ENCODE results near the gene AXIN2.
"Not testable (repeated sequence)": the region's sequence is repeated elsewhere in the genome, so short reads cannot be mapped to it uniquely, and the experiment has no call there.

The AXIN2 gene

DNA sequence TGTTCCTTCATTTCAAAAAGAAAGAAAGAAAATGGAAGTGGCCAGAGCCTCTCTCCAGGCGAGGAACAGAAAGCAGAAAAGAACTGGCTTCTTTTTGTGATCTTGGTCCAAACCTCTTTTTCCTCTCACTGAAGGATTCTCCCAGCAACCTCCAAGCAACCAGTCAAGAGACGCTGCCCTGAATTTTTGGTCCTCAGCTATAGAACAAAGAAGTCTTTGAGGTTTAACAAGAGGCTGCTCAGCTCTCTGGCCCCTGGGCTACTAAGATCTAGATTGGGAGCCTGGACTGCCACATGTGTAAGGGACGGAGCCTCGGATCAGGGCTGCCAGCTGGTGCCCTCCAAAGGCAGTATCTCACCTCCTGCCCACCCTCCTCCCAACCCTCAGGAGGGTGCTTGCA is 62.6 kb downstream of the AXIN2 start:
- Mint-ChIP-seq H3K27me3 (peaks cover 18% of the 10 kb centered on the region), H3K27ac (no peak overlapping the region), H3K4me1 (peaks cover 14% of the 10 kb centered on the region), H3K9me3 (no peaks in the 10 kb centered on the region), H3K4me3 (no peak overlapping the region)
- no peak for ATAC-seq
- no peak for DNase-seq

DNA sequence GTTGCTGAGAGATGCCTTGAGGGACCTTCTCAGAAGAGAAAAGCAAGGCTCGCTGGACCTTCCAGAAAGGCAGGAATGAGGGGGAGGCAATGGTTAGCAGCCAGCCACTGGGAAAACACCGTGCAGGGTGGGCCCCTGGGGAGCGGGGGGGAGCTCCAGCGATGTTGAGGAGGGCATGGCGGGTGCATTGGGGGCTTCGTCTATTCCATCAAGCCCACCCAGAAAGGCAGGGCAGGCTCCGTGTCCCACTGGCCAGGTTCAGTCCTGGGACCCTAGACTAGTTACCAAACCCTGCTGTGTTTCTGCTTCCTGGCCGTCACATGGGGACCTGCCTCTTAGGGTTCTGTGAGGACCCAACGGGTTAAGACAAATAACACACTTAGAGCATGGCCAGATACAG is 64.6 kb downstream of the AXIN2 start:
- H3K4me3 Mint-ChIP-seq, result no peak overlapping the region
- H3K4me1 Mint-ChIP-seq, result peaks cover 14% of the 10 kb centered on the region
- peaks cover 18% of the 10 kb centered on the region for H3K27me3 Mint-ChIP-seq
- DNase-seq, result no peak
- H3K27ac Mint-ChIP-seq, result no peak overlapping the region
- H3K9me3 Mint-ChIP-seq, result no peaks in the 10 kb centered on the region
- ATAC-seq, result no peak

DNA sequence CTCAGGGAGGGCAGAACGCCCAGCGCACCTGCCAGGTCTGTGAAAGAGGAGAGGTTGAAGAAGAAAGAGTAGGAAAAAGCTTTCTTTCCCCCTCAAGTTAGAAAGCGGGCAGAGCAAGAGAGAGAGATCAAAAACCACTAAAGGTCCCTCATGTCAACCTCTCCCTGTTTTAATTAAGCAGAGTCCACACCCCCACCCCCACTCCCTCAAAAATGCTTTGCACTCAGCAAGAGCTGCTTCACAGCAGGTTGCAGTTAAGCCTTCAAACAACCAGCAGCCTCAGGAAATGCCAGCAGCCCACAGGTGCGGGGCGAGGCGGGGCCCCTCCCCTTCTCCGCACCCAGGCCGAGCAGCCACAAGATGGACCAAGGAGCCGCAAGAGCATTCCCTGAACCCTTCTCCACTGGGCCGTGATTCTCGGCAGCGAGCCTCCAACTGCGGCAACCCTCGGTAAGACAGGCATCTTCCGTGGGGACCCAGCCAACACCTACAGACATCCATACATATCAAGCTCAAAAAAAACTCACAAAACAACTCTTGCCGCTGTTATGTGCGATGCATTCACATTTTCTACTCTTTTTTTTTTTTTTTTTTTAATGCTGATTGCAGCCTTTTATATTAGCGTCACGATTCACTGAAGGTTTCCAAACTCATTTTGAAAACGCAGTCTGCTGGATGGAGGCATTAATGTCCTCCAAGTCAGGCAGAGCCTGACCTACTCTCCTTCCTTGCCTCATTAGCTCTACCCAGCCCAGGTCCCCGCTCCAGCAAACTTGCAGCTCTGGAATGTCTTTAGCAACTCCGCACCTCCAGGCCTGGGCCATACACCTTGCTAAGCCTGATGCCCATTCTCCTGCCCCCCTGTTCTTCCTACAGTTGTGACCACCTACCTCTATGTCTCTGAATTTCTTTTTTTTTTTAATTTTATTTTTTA is 66.1 kb downstream of the AXIN2 start:
- no peak overlapping the region for H3K27ac Mint-ChIP-seq
- H3K9me3 Mint-ChIP-seq, result no peaks in the 10 kb centered on the region
- peak overlapping the region; percentile 10 to 42 for H3K4me3 Mint-ChIP-seq
- DNase-seq (peak in 1 of 2 donors; percentile 5), ATAC-seq (no peak)
- H3K27me3 Mint-ChIP-seq, result peaks cover 18% of the 10 kb centered on the region
- peaks cover 14% of the 10 kb centered on the region for H3K4me1 Mint-ChIP-seq

DNA sequence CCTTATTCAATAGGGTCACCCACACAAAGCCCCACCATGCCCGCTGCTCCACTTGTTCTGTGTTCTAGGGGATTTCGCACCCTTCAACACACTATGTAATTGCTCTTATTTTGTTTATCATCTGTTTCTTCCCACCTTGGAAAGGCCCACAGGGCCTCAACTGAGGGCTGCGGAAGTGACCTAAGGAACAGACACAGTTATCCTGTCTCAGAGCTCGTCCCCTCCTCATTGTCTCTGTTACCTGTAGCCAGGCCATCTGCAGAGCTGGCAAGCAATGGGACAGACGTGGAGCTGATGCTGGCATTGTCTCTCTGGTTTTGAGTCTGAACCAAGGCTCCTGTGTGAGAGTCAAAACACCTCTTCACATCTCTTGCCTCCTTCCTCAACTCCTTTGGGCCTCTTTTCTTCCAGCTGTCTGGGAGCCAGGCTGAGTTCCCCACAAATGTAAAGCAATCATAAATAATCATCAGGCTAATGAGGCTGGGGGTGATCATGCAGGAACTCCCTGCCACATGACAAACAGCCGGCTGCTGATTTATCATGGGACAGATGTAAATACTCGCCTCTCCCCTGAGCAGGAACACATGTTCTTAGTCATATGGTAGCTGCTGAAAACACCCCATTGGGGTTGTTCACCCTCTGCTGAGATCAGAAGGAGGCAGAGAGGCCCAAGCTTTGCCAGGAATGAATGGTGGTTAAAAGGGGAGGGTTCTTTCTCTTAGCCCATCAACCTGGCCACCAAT is 71.9 kb downstream of the AXIN2 start:
- Mint-ChIP-seq H3K27ac (peak overlapping the region in 1 of 2 donors; percentile 9), H3K4me1 (no peaks in the 10 kb centered on the region), H3K4me3 (no peak overlapping the region), H3K9me3 (no peaks in the 10 kb centered on the region), H3K27me3 (peaks cover 11% of the 10 kb centered on the region)
- ATAC-seq (no peak), DNase-seq (no peak)

DNA sequence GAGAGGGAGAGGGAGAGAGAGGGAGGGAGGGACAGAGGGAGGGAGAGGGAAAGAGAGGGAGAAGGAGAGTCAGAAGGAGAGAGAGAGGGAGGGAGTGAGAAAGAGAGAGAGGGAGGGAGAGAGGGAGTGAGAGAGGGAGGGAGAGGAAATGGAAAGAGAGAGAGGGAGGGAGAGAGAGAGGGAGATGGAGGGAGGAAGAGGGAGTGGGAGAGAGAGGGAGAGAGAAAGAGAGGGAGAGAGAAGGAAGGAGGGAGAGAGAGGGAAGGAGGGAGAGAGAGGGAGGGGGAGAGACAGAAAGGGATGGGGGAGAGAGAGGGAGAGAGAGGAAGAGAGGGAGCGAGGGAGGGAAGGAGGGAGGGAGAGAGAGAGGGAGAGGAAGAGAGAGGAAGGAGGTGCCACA is 72.8 kb downstream of the AXIN2 start:
- peak overlapping the region in 1 of 2 donors; percentile 5 for H3K27ac Mint-ChIP-seq
- no peak overlapping the region for H3K4me3 Mint-ChIP-seq
- no peaks in the 10 kb centered on the region for H3K9me3 Mint-ChIP-seq
- ATAC-seq, result no peak
- no peak for DNase-seq
- peaks cover 11% of the 10 kb centered on the region for H3K27me3 Mint-ChIP-seq
- H3K4me1 Mint-ChIP-seq, result no peaks in the 10 kb centered on the region

DNA sequence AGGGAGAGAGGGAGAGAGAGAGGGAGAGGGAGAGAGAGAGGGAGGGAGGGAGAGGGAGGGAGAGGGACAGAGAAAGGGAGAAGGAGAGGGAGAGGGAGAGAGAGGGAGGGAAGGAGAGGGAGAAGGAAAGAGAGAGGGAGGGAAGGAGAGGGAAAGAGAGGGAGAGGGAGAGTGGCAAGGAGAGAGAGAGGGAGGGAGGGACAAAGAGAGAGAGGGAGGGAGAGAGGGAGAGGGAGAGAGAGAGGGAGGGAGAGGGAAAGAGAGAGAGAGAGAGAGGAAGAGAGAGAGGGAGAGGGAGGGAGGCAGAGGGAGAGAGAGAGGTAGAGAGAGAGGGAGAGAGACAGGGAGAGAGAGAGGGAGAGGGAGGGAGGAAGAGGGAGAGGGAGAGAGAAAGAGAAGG is 73.5 kb downstream of the AXIN2 start:
- ATAC-seq, result no peak
- Mint-ChIP-seq H3K9me3 (no peaks in the 10 kb centered on the region), H3K27ac (no peak overlapping the region), H3K27me3 (peaks cover 11% of the 10 kb centered on the region), H3K4me1 (no peaks in the 10 kb centered on the region), H3K4me3 (no peak overlapping the region)
- DNase-seq, result no peak

DNA sequence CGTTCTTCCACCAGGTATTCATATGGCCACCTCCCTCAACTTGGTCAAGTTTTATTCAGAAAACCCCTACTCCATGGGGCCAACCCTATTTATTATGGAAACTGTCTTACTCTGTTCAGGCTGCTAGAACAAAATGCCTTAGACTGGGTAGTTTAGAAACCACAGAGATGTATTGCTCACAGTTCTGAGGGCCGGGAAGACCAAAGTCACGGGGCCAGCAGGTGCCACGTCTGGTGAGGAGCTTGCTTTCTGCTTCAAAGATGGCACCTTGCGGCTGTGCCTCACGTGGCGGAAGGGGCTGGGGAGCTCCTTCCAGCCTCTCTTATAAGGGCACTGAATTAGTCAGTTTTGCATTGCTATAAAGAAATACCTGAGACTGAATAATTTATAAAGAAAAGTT is 74.3 kb downstream of the AXIN2 start:
- Mint-ChIP-seq H3K27me3 (peaks cover 11% of the 10 kb centered on the region), H3K4me1 (no peaks in the 10 kb centered on the region), H3K4me3 (no peak overlapping the region), H3K9me3 (no peaks in the 10 kb centered on the region), H3K27ac (no peak overlapping the region)
- DNase-seq, result no peak
- ATAC-seq, result peak; percentile 23

DNA sequence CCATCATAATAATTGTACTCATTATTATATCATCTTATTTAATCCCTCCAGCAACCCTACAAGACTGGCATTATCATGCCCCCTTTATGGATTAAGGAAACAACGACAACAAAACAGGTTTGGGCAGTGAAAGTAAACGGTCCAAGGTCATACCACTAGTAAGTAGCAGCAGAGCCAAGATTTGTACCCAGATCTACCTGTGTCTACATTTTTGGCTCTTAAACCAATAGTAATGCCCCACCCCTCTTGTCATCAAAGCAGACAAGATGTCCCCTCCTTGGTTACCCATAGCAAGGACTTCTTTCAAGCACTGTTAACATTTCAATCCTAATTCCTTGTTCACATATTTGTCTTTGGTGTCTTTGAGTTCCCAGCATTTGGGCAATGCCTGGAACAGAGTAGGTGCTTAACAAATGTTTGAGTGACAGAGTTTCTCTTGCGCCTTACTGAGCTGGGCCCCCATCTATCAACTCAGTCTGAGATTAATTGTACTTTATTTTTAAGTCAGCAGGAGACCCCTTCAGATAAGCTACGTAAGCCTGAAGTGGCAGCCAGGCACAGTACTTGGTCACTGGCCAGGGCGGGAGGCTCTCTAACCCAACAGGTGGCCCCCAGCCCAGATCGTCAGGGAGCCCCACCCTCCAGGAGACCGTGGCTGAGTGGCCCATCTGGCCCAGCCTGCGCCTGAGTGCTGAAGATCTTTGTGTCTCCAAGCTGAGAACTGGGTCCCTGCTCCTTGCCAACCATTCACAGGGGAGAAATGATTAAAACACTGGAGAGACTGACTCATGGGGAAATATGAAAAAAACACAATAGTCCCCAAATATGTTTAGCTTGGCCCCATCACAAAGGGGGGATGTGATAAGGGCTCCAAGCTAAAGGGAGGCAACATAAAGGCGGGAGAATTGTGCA is 75.8 kb downstream of the AXIN2 start:
- no peaks in the 10 kb centered on the region for H3K9me3 Mint-ChIP-seq
- no peak for ATAC-seq
- H3K27ac Mint-ChIP-seq, result peak overlapping the region in 1 of 2 donors; percentile 7
- DNase-seq, result no peak
- no peak overlapping the region for H3K4me3 Mint-ChIP-seq
- H3K27me3 Mint-ChIP-seq, result peaks cover 11% of the 10 kb centered on the region
- H3K4me1 Mint-ChIP-seq, result no peaks in the 10 kb centered on the region

GRCh38 chr17:65484405-65484804 is 77.0 kb downstream of the AXIN2 start:
- not testable (repeated sequence) for H3K4me1 Mint-ChIP-seq, ATAC-seq, H3K27ac Mint-ChIP-seq, DNase-seq, H3K4me3 Mint-ChIP-seq, H3K9me3 Mint-ChIP-seq
- peaks cover 11% of the 10 kb centered on the region for H3K27me3 Mint-ChIP-seq

DNA sequence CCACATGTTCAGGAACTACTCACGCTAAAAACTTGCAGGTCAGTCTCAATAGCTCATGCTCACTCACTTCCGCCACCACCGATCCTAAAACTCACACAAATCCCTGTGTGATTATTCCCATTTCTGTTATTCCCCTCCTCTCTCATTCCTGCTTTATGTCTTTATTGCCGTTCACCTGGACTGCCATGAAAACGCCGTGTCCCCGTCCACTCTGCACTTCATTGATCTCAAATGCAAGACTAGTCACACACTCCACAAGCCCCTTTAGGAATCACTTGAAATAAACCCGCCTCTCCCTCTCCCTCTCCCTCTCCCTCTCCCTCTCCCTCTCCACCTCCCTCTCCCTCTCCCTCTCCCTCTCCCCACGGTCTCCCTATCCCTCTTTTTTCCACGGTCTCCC is 78.0 kb downstream of the AXIN2 start:
- no peak overlapping the region for H3K27ac Mint-ChIP-seq

DNA sequence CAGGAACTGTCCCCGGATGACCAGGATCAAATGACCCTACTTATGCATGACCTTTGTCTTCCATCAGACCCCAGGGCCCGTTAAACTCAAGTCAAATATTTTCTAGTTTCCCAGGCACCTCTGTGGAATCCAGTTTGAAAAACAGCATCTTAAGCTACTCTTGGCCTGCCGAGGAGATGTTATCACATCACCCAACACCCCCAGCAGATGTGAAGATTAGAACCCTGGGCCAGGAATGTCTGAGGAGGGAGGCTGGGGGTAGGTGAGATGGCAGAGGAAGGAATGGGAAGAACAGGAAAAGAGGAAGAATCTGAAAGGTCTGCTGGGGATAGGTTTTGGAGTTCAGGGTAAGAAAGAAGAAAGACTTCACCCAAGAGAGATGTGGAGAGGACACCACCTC is 79.2 kb downstream of the AXIN2 start:
- H3K27me3 Mint-ChIP-seq, result peaks cover 11% of the 10 kb centered on the region
- no peaks in the 10 kb centered on the region for H3K9me3 Mint-ChIP-seq
- no peaks in the 10 kb centered on the region for H3K4me1 Mint-ChIP-seq
- H3K4me3 Mint-ChIP-seq, result no peak overlapping the region
- ATAC-seq (no peak), DNase-seq (no peak)
- H3K27ac Mint-ChIP-seq, result peak overlapping the region in 1 of 2 donors; percentile 68

More for the DNA sequence above, 78.0 kb downstream of the AXIN2 start:
- DNase-seq (no peak), ATAC-seq (no peak)
- Mint-ChIP-seq H3K9me3 (no peaks in the 10 kb centered on the region), H3K4me3 (no peak overlapping the region), H3K4me1 (no peaks in the 10 kb centered on the region), H3K27me3 (peaks cover 11% of the 10 kb centered on the region)

- no peaks in the 10 kb centered on the region for H3K9me3 Mint-ChIP-seq
- DNase-seq (no peak), ATAC-seq (no peak)
- no peaks in the 10 kb centered on the region for H3K4me1 Mint-ChIP-seq
- no peaks in the 10 kb centered on the region for H3K27me3 Mint-ChIP-seq
- H3K27ac Mint-ChIP-seq, result no peak overlapping the region
- no peak overlapping the region for H3K4me3 Mint-ChIP-seq
Measured at GRCh38 chr17:65479282-65479681, 82.2 kb downstream of the AXIN2 start.
